H1 (cell line): ENCODE data around the gene PDE3A. TPM values are rescaled to one million over a fixed set of nuclear protein-coding genes. Genes with fewer than 3 reads are reported as not detected.

Experiments
- CTCF ChIA-PET: fragments of 300-600 bp; sonication (Branson Sonifier 250); formaldehyde crosslinking; loops from one replicate; lab custom pipeline; 2021; ENCODE audit not compliant: partially characterized antibody; lab: Charles Lee
- POLR2A ChIA-PET: fragments of 300-600 bp; sonication (Branson Sonifier 250); formaldehyde crosslinking; loops from one replicate; lab custom pipeline; 2021; ENCODE audit warnings: inconsistent platforms; ENCODE audit not compliant: partially characterized antibody; lab: Charles Lee
- DNase-seq, 2 experiments: peaks; one replicate each; pipeline versions ENCODE4 v3.0.0 to v3.0.0-alpha.2; 2010 to 2022; ENCODE audit warnings: low spot score in 2 of 2, low read depth in 1 of 2, mixed read lengths in 1 of 2
- FAIRE-seq: peaks from 2 replicates; lab custom pipeline; 2011; peaks lifted over from hg19 to GRCh38; lab: Jason Lieb, UNC
- H2AFZ ChIP-seq: 2 replicates; pipeline ENCODE4 v1.8.1; 2012; ENCODE audit warnings: low read length, inconsistent platforms
- H2AK5ac ChIP-seq: 2 replicates; pipeline ENCODE4 v1.6.1; 2013; ENCODE audit warnings: low read depth, low read length
- H2BK120ac ChIP-seq: replicated peaks from 2 replicates; pipeline ENCODE3; 2013; ENCODE audit warnings: low read depth, low read length, inconsistent platforms
- H2BK12ac ChIP-seq: 2 replicates; pipeline ENCODE4 v1.6.1; 2013; ENCODE audit warnings: low read depth, low read length
- H2BK15ac ChIP-seq: 2 replicates; pipeline ENCODE4 v1.6.1; 2013; ENCODE audit warnings: low read length
- H2BK20ac ChIP-seq: 2 replicates; pipeline ENCODE4 v1.6.1; 2013; ENCODE audit warnings: low read length
- H2BK5ac ChIP-seq: 2 replicates; pipeline ENCODE4 v1.6.1; 2013; ENCODE audit warnings: low read depth, low read length
- H3K14ac ChIP-seq: 2 replicates; pipeline ENCODE4 v1.6.1; 2013; ENCODE audit warnings: inconsistent platforms; ENCODE audit not compliant: insufficient read length
- H3K18ac ChIP-seq: 2 replicates; pipeline ENCODE4 v1.6.1; 2013; ENCODE audit warnings: low read length; ENCODE audit errors: extremely low read depth
- H3K23ac ChIP-seq: 2 replicates; pipeline ENCODE4 v1.6.1; 2013; ENCODE audit warnings: inconsistent platforms; ENCODE audit not compliant: insufficient read length
- H3K23me2 ChIP-seq: 2 replicates; pipeline ENCODE4 v1.6.1; 2013; ENCODE audit warnings: low read depth, low read length
- H3K27ac ChIP-seq: 2 replicates; pipeline ENCODE4 v1.6.1; 2011; ENCODE audit warnings: low read depth, low read length, inconsistent platforms
- H3K27me3 ChIP-seq, 4 experiments: replicated peaks in 1 of 4; 1 replicate in 1 of 4; 2 replicates in 3 of 4; pipeline versions ENCODE4 v1.6.1 to v1.8.1; 2011 to 2013; ENCODE audit warnings: low read length in 3 of 4, mild to moderate bottlenecking in 3 of 4, inconsistent platforms in 2 of 4, mixed read lengths in 2 of 4, moderate library complexity in 1 of 4; ENCODE audit not compliant: control insufficient read depth in 3 of 4, insufficient read depth in 3 of 4; ENCODE audit errors: extremely low read depth in 1 of 4
- H3K36me3 ChIP-seq, 4 experiments: 2 replicates each; pipeline versions ENCODE4 v1.6.1 to v1.8.1; 2011 to 2013; ENCODE audit warnings: mild to moderate bottlenecking in 4 of 4, low read length in 3 of 4, moderate library complexity in 2 of 4, control low read depth in 1 of 4, inconsistent platforms in 1 of 4; ENCODE audit not compliant: insufficient read depth in 4 of 4, control insufficient read depth in 2 of 4
- H3K4ac ChIP-seq: replicated peaks from 2 replicates; pipeline ENCODE3; 2013; ENCODE audit warnings: low read length, low read depth, mixed read lengths, inconsistent platforms; ENCODE audit not compliant: insufficient read length
- H3K4me1 ChIP-seq, 4 experiments: replicated peaks in 1 of 4; 1 replicate in 1 of 4; 2 replicates in 3 of 4; pipeline versions ENCODE4 v1.6.1 to v1.8.1; 2011 to 2013; ENCODE audit warnings: low read length in 3 of 4, inconsistent platforms in 2 of 4, mixed read lengths in 1 of 4; ENCODE audit not compliant: insufficient read depth in 4 of 4, control insufficient read depth in 3 of 4
- H3K4me2 ChIP-seq, 2 experiments: 2 replicates each; pipeline versions ENCODE4 v1.6.1 to v1.8.1; 2011 to 2013; ENCODE audit warnings: low read depth in 2 of 2, low read length in 2 of 2, control low read depth in 1 of 2, inconsistent platforms in 1 of 2, mild to moderate bottlenecking in 1 of 2; ENCODE audit not compliant: insufficient read depth in 1 of 2
- H3K4me3 ChIP-seq, 4 experiments: fragments of 200-600, 300-600 bp in 1 of 4; sonication (generic), shearing (Covaris generic), sonication (Bioruptor Twin) in 1 of 4; 2 replicates each; pipeline versions ENCODE4 v1.5.1 to v1.8.1; 2011 to 2016; ENCODE audit warnings: low read length in 4 of 4, low read depth in 3 of 4, control low read depth in 2 of 4, inconsistent platforms in 2 of 4, mild to moderate bottlenecking in 2 of 4, mixed read lengths in 1 of 4, moderate library complexity in 1 of 4; ENCODE audit not compliant: insufficient read depth in 2 of 4; ENCODE audit errors: extremely low read depth in 1 of 4
- H3K56ac ChIP-seq: replicated peaks from 2 replicates; pipeline ENCODE3; 2013; ENCODE audit warnings: low read depth, mild to moderate bottlenecking, mixed read lengths, low read length, inconsistent platforms; ENCODE audit not compliant: insufficient read length
- H3K79me1 ChIP-seq: 2 replicates; pipeline ENCODE4 v1.6.1; 2013; ENCODE audit warnings: low read depth, low read length, control low read depth
- H3K79me2 ChIP-seq, 2 experiments: 2 replicates each; pipeline versions ENCODE4 v1.6.1 to v1.8.1; 2012 to 2013; ENCODE audit warnings: low read length in 2 of 2, mild to moderate bottlenecking in 2 of 2, inconsistent platforms in 1 of 2; ENCODE audit not compliant: insufficient read depth in 2 of 2, control insufficient read depth in 1 of 2
- H3K9ac ChIP-seq, 4 experiments: replicated peaks in 1 of 4; 1 replicate in 1 of 4; 2 replicates in 3 of 4; pipeline versions ENCODE4 v1.6.1 to v1.8.1; 2011 to 2013; ENCODE audit warnings: low read depth in 3 of 4, low read length in 3 of 4, control low read depth in 2 of 4, mild to moderate bottlenecking in 2 of 4, moderate library complexity in 2 of 4, inconsistent platforms in 1 of 4; ENCODE audit errors: extremely low read depth in 1 of 4
- H3K9me3 ChIP-seq, 2 experiments: 2 replicates each; pipeline versions ENCODE4 v1.6.1 to v1.8.1; 2012 to 2013; ENCODE audit warnings: mild to moderate bottlenecking in 2 of 2, moderate library complexity in 2 of 2, control low read depth in 1 of 2, inconsistent platforms in 1 of 2, low read depth in 1 of 2, low read length in 1 of 2, mixed read lengths in 1 of 2; ENCODE audit not compliant: insufficient read depth in 2 of 2
- H4K20me1 ChIP-seq, 2 experiments: replicated peaks in 1 of 2; 2 replicates each; pipeline versions ENCODE3 to v1.8.1; 2011 to 2013; ENCODE audit warnings: inconsistent platforms in 2 of 2, low read length in 2 of 2, mild to moderate bottlenecking in 1 of 2; ENCODE audit not compliant: insufficient read depth in 2 of 2, control insufficient read depth in 1 of 2
- H4K5ac ChIP-seq: 2 replicates; pipeline ENCODE4 v1.6.1; 2013; ENCODE audit warnings: low read length, low read depth, mixed read lengths, inconsistent platforms; ENCODE audit not compliant: insufficient read length
- H4K8ac ChIP-seq: 2 replicates; pipeline ENCODE4 v1.8.0; 2013; ENCODE audit warnings: mild to moderate bottlenecking, moderate library complexity, low read length, inconsistent platforms; ENCODE audit not compliant: insufficient read depth; ENCODE audit errors: extremely low read depth
- H4K91ac ChIP-seq: replicated peaks from 2 replicates; pipeline ENCODE3; 2013; ENCODE audit warnings: low read length, mixed read lengths, inconsistent platforms; ENCODE audit not compliant: insufficient read length
- CBX5 ChIP-seq: fragments of 300-800, 300-1000 bp; sonication (generic); IDR thresholded peaks from 2 replicates; pipeline ENCODE4 v1.7.1; 2016; ENCODE audit warnings: antibody characterized with exemption, low read length, low read depth
- CTCF ChIP-seq, 3 experiments: IDR thresholded peaks; 1 replicate in 2 of 3; 2 replicates in 1 of 3; pipeline versions ENCODE4 v1.5.1 to v1.6.1; 2011; ENCODE audit warnings: low read length in 3 of 3, mild to moderate bottlenecking in 3 of 3, inconsistent platforms in 2 of 3, low read depth in 1 of 3, moderate library complexity in 1 of 3; ENCODE audit not compliant: insufficient read depth in 1 of 3; ENCODE audit errors: control extremely low read depth in 1 of 3
- RAD21 ChIP-seq, 2 experiments: IDR thresholded peaks in 1 of 2; conservative IDR thresholded peaks in 1 of 2; 2 replicates each; pipeline ENCODE4 v1.6.1; 2011; ENCODE audit warnings: low read depth in 2 of 2, low read length in 2 of 2, improper control_type of control experiment in 1 of 2, inconsistent platforms in 1 of 2, mild to moderate bottlenecking in 1 of 2, moderate library complexity in 1 of 2
- WGBS, 2 experiments: shearing (Covaris generic) in 1 of 2; methylation state at CpG; one replicate each; pipeline versions ENCODE4 v1.1.6 to v1.1.7; 2013 to 2015; ENCODE audit warnings: low lambda C conversion rate in 2 of 2, mixed read lengths in 2 of 2, inconsistent platforms in 1 of 2, low coverage in 1 of 2, missing lambda C conversion rate in 1 of 2; ENCODE audit not compliant: insufficient replicate concordance in 2 of 2, insufficient coverage in 1 of 2, insufficient read length in 1 of 2; ENCODE audit errors: extremely low coverage in 1 of 2, missing lambda C conversion rate in 1 of 2; 5-methylcytosine and 5-hydroxymethylcytosine counted together
- polyA plus RNA-seq, 7 experiments: library from polyadenylated mRNA; depleted of rRNA in 3 of 7; stranded (reverse) in 5 of 7; unstranded in 2 of 7; fragments of >200 nt in 5 of 7; fragments of 200-250 nt in 2 of 7; gene quantifications; 1 replicate in 5 of 7; 2 replicates in 1 of 7; 4 replicates in 1 of 7; pipeline versions ENCODE4 v1.2.1 to v1.2.3, GENCODE V29; 2011 to 2013; ENCODE audit warnings: missing spikeins in 2 of 7, mixed read lengths in 2 of 7
- total RNA-seq: library from RNA; stranded (reverse); fragmentation: NEBNext Ultra II Directional; extraction: Animal tissue kit (Norgen Biotek cat#: 25700); gene quantifications from 2 replicates; pipeline ENCODE4 v1.2.1, GENCODE V29; 2021

The PDE3A gene
- total and polyA plus RNA-seq, 2 of the 8 experiments (the other 6 are each of a cell fraction or from before 2014, with no cell fraction given), result 1.4 to 3.4 TPM

GRCh38 chr12:20716037-20716436 is 347.7 kb downstream of the PDE3A start:
- no peak overlapping the region for H3K14ac ChIP-seq
- H3K4me1 ChIP-seq, result peaks cover 0 to 4% (median 1%) of the 10 kb centered on the region in 4 experiments; a peak in 2 of 7 replicates
- H3K23ac ChIP-seq, result no peak overlapping the region
- H3K79me2 ChIP-seq, result no peaks in the 10 kb centered on the region
- no peak overlapping the region for H3K4me3 ChIP-seq
- no peak overlapping the region for H3K4ac ChIP-seq
- no peak overlapping the region for H3K9ac ChIP-seq
- H2BK12ac ChIP-seq, result no peak overlapping the region
- no peaks in the 10 kb centered on the region for H3K79me1 ChIP-seq
- no peak overlapping the region for H3K56ac ChIP-seq
- H2AFZ ChIP-seq, result peak overlapping the region; percentile 47
- ChIA-PET POLR2A (interaction anchor here (0.6 kb wide), 1 partner anchor 1717 kb away, joined by 3 read pairs; no protein-coding TSS in a partner anchor), CTCF (interaction anchor here (0.7 to 3.7 kb wide), 19 partner anchors 10 to 455 kb away, joined by 3 to 27 read pairs (median 4); partner anchors contain the start of gene SLCO1C1)
- no peak overlapping the region for H2BK20ac ChIP-seq
- H2BK15ac ChIP-seq, result no peak overlapping the region
- no peaks in the 10 kb centered on the region for H3K36me3 ChIP-seq
- H3K4me2 ChIP-seq, result no peak overlapping the region
- no peak overlapping the region for H2BK5ac ChIP-seq
- no peaks in the 10 kb centered on the region for H3K9me3 ChIP-seq
- no peaks in the 10 kb centered on the region for H3K23me2 ChIP-seq
- no peak overlapping the region for H2BK120ac ChIP-seq
- H2AK5ac ChIP-seq, result no peak overlapping the region
- no peak overlapping the region for H4K8ac ChIP-seq
- H4K5ac ChIP-seq, result no peak overlapping the region
- H3K27ac ChIP-seq, result no peak overlapping the region
- FAIRE-seq, result peak; percentile 88
- no peak overlapping the region for H3K18ac ChIP-seq
- H4K91ac ChIP-seq, result no peak overlapping the region
- peak in 1 of 2 experiments; percentile 13 for DNase-seq
- H3K27me3 ChIP-seq, result peaks cover 0 to 1% (median 0%) of the 10 kb centered on the region in 4 experiments; a peak in 1 of 7 replicates
- 43% methylated on average over 2 of the region's 2 CpGs; no CpG with 5 or more reads in 1 of the 2 experiments for WGBS, 2 experiments
- H4K20me1 ChIP-seq, result no peaks in the 10 kb centered on the region
- TF ChIP-seq CTCF (IDR thresholded peaks at IDR 0.05; ENCODE audit: control extremely low read depth in 1 of 3, insufficient read depth in 1 of 3, low read depth in 1 of 3, low read length in 3 of 3) (peak in 2 of 3 experiments; percentile 55 to 64; a peak in 3 of 4 replicates), RAD21 (IDR thresholded peaks at IDR 0.05 in 1 of 2, conservative IDR thresholded peaks at IDR 0.05 in 1 of 2; ENCODE audit: low read depth in 2 of 2, low read length in 2 of 2) (peak; percentile 59 to 69), CBX5 (no peak)
